Naive thymus-derived CD4-positive, alpha-beta T cell (primary cell): ENCODE data around the gene FHL1. TPM values are rescaled to one million over a fixed set of nuclear protein-coding genes. Genes with fewer than 3 reads are reported as not detected.

Experiments
- ATAC-seq: fragments of 150-1000 bp; cut with Tn5 transposase; 2 replicates; pipeline ENCODE4 v1.10.0; 2021; ENCODE audit warnings: mild to moderate bottlenecking, moderate library complexity
- CTCF ChIA-PET: fragments of 350-600 bp; sonication (Branson Sonifier 250); formaldehyde crosslinking; loops from one replicate; lab custom pipeline; 2021; ENCODE audit warnings: antibody characterized with exemption; lab: Charles Lee
- POLR2A ChIA-PET: fragments of 350-600 bp; sonication (Branson Sonifier 250); formaldehyde crosslinking; loops from one replicate; lab custom pipeline; 2021; ENCODE audit warnings: antibody characterized with exemption, inconsistent platforms; lab: Charles Lee
- DNase-seq, 9 donors: peaks; one replicate each; pipeline versions ENCODE4 v3.0.0 to v3.0.0-alpha.2; 2020 to 2022; ENCODE audit warnings: mixed read lengths in 1 of 9
- H3K27ac ChIP-seq: one replicate; pipeline ENCODE4 v1.7.0; 2013; ENCODE audit warnings: mild to moderate bottlenecking, low read depth, low read length, moderate library complexity
- H3K27me3 ChIP-seq, 2 donors: one replicate each; pipeline ENCODE4 v1.7.0; 2013; ENCODE audit warnings: low read length in 2 of 2, mild to moderate bottlenecking in 2 of 2, moderate library complexity in 2 of 2; ENCODE audit not compliant: control insufficient read depth in 2 of 2, insufficient read depth in 2 of 2
- H3K36me3 ChIP-seq, 3 experiments: 1 replicate in 2 of 3; 2 replicates in 1 of 3; pipeline ENCODE4 v1.7.0; 2013; ENCODE audit warnings: low read length in 3 of 3, mild to moderate bottlenecking in 3 of 3, moderate library complexity in 1 of 3; ENCODE audit not compliant: insufficient read depth in 3 of 3, control insufficient read depth in 2 of 3
- H3K4me1 ChIP-seq, 2 donors: one replicate each; pipeline ENCODE4 v1.7.0; 2013; ENCODE audit warnings: low read length in 2 of 2, mild to moderate bottlenecking in 2 of 2, moderate library complexity in 1 of 2; ENCODE audit not compliant: control insufficient read depth in 2 of 2, insufficient read depth in 2 of 2
- H3K4me3 ChIP-seq: 2 replicates; pipeline ENCODE4 v1.7.0; 2013; ENCODE audit warnings: mild to moderate bottlenecking, low read length
- H3K9me3 ChIP-seq, 3 experiments: 1 replicate in 2 of 3; 2 replicates in 1 of 3; pipeline ENCODE4 v1.7.0; 2013; ENCODE audit warnings: low read length in 3 of 3; ENCODE audit not compliant: control insufficient read depth in 2 of 3
- H3K27ac Mint-ChIP-seq, 9 donors: one replicate each; pipeline ENCODE4 v1.8.0; 2020 to 2022; ENCODE audit warnings: mixed read lengths in 9 of 9, mild to moderate bottlenecking in 8 of 9, moderate library complexity in 5 of 9, inconsistent platforms in 2 of 9
- H3K27me3 Mint-ChIP-seq, 5 donors: one replicate each; pipeline ENCODE4 v1.8.0; 2021 to 2022; ENCODE audit warnings: mixed read lengths in 5 of 5, mild to moderate bottlenecking in 1 of 5
- H3K36me3 Mint-ChIP-seq, 5 donors: one replicate each; pipeline ENCODE4 v1.8.0; 2020 to 2022; ENCODE audit warnings: mixed read lengths in 5 of 5, mild to moderate bottlenecking in 3 of 5, inconsistent platforms in 1 of 5
- H3K4me1 Mint-ChIP-seq, 7 donors: one replicate each; pipeline ENCODE4 v1.8.0; 2020 to 2022; ENCODE audit warnings: mixed read lengths in 7 of 7, mild to moderate bottlenecking in 3 of 7, inconsistent platforms in 1 of 7
- H3K4me3 Mint-ChIP-seq, 10 donors: one replicate each; pipeline ENCODE4 v1.8.0; 2020 to 2022; ENCODE audit warnings: mild to moderate bottlenecking in 10 of 10, mixed read lengths in 10 of 10, moderate library complexity in 6 of 10, inconsistent platforms in 2 of 10
- H3K9me3 Mint-ChIP-seq, 11 donors: one replicate each; pipeline ENCODE4 v1.8.0; 2020 to 2022; ENCODE audit warnings: mixed read lengths in 11 of 11, mild to moderate bottlenecking in 4 of 11, inconsistent platforms in 1 of 11, moderate library complexity in 1 of 11
- intact Hi-C, 2 donors: fragments of 100-400 bp; cut with micrococcal nuclease; formaldehyde crosslinking; loops; one replicate each; pipeline ENCODE4 v1.15.1; 2023
- polyA plus RNA-seq, 2 donors: library from polyadenylated mRNA; unstranded; fragments of 300-500 nt; fragmentation: Illumina TruSeq; gene quantifications; one replicate each; pipeline ENCODE4 v1.2.3, GENCODE V29; 2021
- total RNA-seq, 6 experiments: library from RNA in 5 of 6; stranded (reverse) in 5 of 6; gene quantifications; 1 replicate in 5 of 6; 2 replicates in 1 of 6; pipeline ENCODE4 v1.2.3 and lab custom pipeline; 2021 to 2026

FHL1 gene
- total and polyA plus RNA-seq, 7 experiments from 2014 or later = 14.9 to 40.0 (median 25.3) TPM

DNA sequence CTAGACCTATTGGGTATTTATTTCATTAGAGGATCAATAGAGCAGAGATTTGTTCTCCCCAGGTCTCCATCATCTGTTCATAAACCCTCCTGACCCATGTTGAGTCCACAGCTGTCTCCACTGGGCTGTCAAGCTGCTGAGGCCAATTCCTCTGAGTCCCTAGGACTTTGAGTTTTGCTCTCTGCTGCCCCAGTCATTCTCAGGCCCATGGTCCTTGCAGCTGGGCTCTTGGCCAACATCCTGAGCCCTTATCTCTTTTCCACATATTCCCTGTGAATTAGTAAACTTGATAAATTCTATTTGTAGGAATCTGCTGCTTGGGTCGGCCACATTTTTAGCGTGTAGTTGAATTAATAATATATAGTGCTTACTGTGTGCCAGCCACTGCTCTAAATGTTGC lies 41.9 kb downstream of the FHL1 start:
- Mint-ChIP-seq H3K27me3 (no peaks in the 10 kb centered on the region), H3K4me3 (no peak overlapping the region), H3K27ac (no peak overlapping the region), H3K4me1 (peaks cover 11 to 36% (median 32%) of the 10 kb centered on the region in 7 donors), H3K36me3 (peaks cover 0 to 16% (median 0%) of the 10 kb centered on the region in 5 donors), H3K9me3 (peaks cover 0 to 2% (median 0%) of the 10 kb centered on the region in 11 donors)
- no peak for DNase-seq
- no peaks in the 10 kb centered on the region for H3K36me3 ChIP-seq
- no peaks in the 10 kb centered on the region for H3K27me3 ChIP-seq
- H3K9me3 ChIP-seq = no peaks in the 10 kb centered on the region
- ChIA-PET CTCF (no interaction called here), POLR2A (no interaction called here)
- H3K4me1 ChIP-seq = peaks cover 11 to 24% of the 10 kb centered on the region in 2 donors
- H3K4me3 ChIP-seq = no peak overlapping the region
- intact Hi-C loops = no loop called here
- ATAC-seq = no peak
- no peak overlapping the region for H3K27ac ChIP-seq

DNA sequence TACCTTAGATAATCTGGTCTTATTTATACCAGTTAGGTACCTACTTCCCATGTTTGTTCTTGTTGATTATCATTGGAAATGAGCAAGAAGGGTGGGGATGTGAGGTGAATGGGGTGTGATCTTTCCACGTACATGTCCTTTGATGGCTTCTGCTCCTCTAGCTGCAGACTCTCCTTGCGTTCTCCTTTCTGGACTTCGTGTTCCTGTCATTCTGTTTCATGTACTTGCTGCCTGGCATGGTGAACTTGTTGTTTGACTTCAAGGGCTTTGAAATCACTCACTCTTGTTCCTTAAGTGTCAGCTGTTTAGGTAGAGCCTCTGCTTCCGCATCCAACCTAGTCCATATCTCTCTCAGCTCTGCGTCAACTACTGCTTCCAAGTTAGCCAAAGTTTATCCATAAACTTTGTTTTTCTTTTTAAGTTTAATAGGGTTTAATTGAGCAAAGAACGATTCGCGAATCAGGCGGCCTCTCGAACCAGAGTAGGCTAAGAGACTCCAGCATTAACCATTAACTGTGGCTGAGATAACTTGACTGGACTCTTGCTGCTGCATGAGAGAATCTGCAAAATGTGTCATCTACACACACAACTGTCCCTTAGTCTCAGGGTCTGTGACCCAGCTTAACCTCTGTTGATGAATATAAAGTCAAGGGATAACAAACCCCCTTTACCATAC lies 42.8 kb downstream of the FHL1 start:
- Histone ChIP-seq H3K4me1 (peaks cover 11 to 24% of the 10 kb centered on the region in 2 donors), H3K4me3 (no peak overlapping the region), H3K27ac (no peak overlapping the region), H3K36me3 (no peaks in the 10 kb centered on the region), H3K27me3 (no peaks in the 10 kb centered on the region), H3K9me3 (no peaks in the 10 kb centered on the region)
- no peak overlapping the region for H3K27ac Mint-ChIP-seq
- peaks cover 0 to 16% (median 0%) of the 10 kb centered on the region in 5 donors for H3K36me3 Mint-ChIP-seq
- no peak overlapping the region for H3K4me3 Mint-ChIP-seq
- ATAC-seq (no peak), DNase-seq (no peak)
- H3K9me3 Mint-ChIP-seq = peaks cover 0 to 2% (median 0%) of the 10 kb centered on the region in 11 donors
- no peaks in the 10 kb centered on the region for H3K27me3 Mint-ChIP-seq
- CTCF ChIA-PET = interaction anchor here (0.9 kb wide), 1 partner anchor 27 kb away, joined by 3 read pairs; no protein-coding TSS in a partner anchor
- peaks cover 11 to 38% (median 32%) of the 10 kb centered on the region in 7 donors for H3K4me1 Mint-ChIP-seq
- POLR2A ChIA-PET = no interaction called here
- intact Hi-C loops = no loop called here

DNA sequence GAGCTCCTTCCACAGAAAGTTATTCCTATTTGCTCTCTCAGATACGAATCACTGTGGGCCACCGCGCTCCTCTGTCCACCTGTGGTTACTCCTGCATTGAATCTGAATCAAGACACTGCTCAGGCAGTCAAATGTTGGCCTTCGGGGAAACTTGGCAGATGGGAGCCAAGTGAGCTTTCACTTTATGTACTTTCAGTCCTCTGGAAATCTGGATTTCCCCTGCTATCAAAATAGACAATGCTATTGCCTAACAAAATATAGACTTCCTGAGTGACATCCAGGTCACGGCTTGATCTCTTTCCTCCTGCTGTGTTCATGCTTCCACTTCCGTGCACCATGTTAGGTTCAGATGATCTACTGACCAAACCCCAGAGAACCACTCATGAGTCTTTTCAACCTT lies 43.8 kb downstream of the FHL1 start:
- Mint-ChIP-seq H3K4me3 (peak overlapping the region in 3 of 10 donors; percentile 16 to 43 (median 17)), H3K9me3 (peaks cover 0 to 2% (median 0%) of the 10 kb centered on the region in 11 donors), H3K27me3 (no peaks in the 10 kb centered on the region), H3K4me1 (peaks cover 11 to 46% (median 36%) of the 10 kb centered on the region in 7 donors), H3K36me3 (peaks cover 0 to 18% (median 0%) of the 10 kb centered on the region in 5 donors), H3K27ac (peak overlapping the region in 4 of 9 donors; percentile 12 to 60 (median 36))
- no peaks in the 10 kb centered on the region for H3K27me3 ChIP-seq
- DNase-seq (no peak), ATAC-seq (no peak)
- H3K4me3 ChIP-seq = no peak overlapping the region
- intact Hi-C loops = no loop called here
- ChIA-PET CTCF (interaction anchor here (0.9 kb wide), 1 partner anchor 28 kb away, joined by 3 read pairs; no protein-coding TSS in a partner anchor), POLR2A (no interaction called here)
- no peaks in the 10 kb centered on the region for H3K36me3 ChIP-seq
- H3K27ac ChIP-seq = no peak overlapping the region
- no peaks in the 10 kb centered on the region for H3K9me3 ChIP-seq
- peaks cover 11 to 24% of the 10 kb centered on the region in 2 donors for H3K4me1 ChIP-seq

DNA sequence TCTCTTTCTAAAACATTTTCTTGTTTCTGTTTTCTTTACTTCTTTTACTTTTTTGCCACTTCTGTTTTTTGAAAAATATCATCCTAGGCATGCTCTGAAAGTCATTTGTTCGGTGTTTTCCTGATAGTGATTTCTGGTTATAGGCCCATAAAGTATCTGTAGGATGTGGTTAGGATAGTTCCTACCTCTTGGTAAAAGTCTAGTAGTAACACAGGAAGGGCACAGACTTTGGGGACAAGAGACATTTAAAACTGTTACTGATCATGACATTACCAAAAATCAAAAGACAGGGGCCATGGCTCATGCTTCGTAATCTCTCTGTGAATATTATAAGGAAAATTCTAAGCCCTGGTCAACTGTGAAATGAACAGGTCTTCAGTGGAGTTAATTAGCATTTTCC lies 44.8 kb downstream of the FHL1 start:
- Histone ChIP-seq H3K27me3 (no peaks in the 10 kb centered on the region), H3K36me3 (no peaks in the 10 kb centered on the region), H3K4me1 (peaks cover 11 to 24% of the 10 kb centered on the region in 2 donors), H3K27ac (no peak overlapping the region), H3K9me3 (no peaks in the 10 kb centered on the region), H3K4me3 (no peak overlapping the region)
- ChIA-PET CTCF (no interaction called here), POLR2A (no interaction called here)
- peaks cover 0 to 2% (median 0%) of the 10 kb centered on the region in 11 donors for H3K9me3 Mint-ChIP-seq
- ATAC-seq = no peak
- intact Hi-C loops = no loop called here
- peak overlapping the region in 9 of 10 donors; percentile 17 to 75 (median 59) for H3K4me3 Mint-ChIP-seq
- no peaks in the 10 kb centered on the region for H3K27me3 Mint-ChIP-seq
- H3K4me1 Mint-ChIP-seq = peaks cover 11 to 52% (median 36%) of the 10 kb centered on the region in 7 donors
- peak overlapping the region in 4 of 9 donors; percentile 30 to 90 (median 58) for H3K27ac Mint-ChIP-seq
- DNase-seq = no peak
- peaks cover 0 to 18% (median 0%) of the 10 kb centered on the region in 5 donors for H3K36me3 Mint-ChIP-seq

DNA sequence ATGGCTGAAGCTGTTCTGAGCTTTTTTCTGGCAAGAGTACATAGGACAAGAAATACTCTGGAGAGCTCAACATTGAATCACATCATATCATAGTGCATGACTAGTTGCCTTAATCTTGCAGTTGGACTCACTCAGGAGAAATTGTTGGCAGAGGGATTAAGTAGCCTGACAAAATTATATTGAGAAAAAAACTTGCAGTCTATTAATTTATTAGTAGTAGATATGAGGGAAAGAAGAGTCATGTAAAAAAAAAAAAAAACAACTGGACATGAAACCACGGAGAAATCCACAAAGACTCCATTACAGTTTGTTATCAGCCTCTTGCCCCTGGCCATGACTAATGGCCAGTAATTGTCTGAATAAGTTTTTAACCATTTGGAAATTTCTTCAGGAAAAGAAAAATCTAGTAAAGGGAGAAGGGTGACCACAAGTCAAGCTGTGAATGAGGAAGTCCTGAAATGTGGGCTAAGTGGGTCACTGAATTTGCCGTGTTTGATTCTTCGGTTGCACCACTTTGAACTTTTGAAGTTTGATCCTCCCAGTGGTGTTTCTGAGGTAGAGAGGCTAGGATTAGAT lies 45.6 kb downstream of the FHL1 start:
- Mint-ChIP-seq H3K27me3 (no peaks in the 10 kb centered on the region), H3K36me3 (peaks cover 0 to 18% (median 0%) of the 10 kb centered on the region in 5 donors), H3K9me3 (peaks cover 0 to 2% (median 0%) of the 10 kb centered on the region in 11 donors), H3K27ac (peak overlapping the region in 4 of 9 donors; percentile 2 to 90 (median 73)), H3K4me1 (peaks cover 11 to 52% (median 36%) of the 10 kb centered on the region in 7 donors), H3K4me3 (peak overlapping the region in 8 of 10 donors; percentile 26 to 90 (median 66))
- ATAC-seq (no peak), DNase-seq (no peak)
- intact Hi-C loops = no loop called here
- CTCF ChIA-PET = no interaction called here
- Histone ChIP-seq H3K9me3 (no peaks in the 10 kb centered on the region), H3K4me3 (no peak overlapping the region), H3K27me3 (no peaks in the 10 kb centered on the region), H3K27ac (no peak overlapping the region), H3K36me3 (no peaks in the 10 kb centered on the region), H3K4me1 (peaks cover 11 to 24% of the 10 kb centered on the region in 2 donors)
- POLR2A ChIA-PET = interaction anchor here (0.6 kb wide), 1 partner anchor 14 kb away, joined by 3 read pairs; no protein-coding TSS in a partner anchor

DNA sequence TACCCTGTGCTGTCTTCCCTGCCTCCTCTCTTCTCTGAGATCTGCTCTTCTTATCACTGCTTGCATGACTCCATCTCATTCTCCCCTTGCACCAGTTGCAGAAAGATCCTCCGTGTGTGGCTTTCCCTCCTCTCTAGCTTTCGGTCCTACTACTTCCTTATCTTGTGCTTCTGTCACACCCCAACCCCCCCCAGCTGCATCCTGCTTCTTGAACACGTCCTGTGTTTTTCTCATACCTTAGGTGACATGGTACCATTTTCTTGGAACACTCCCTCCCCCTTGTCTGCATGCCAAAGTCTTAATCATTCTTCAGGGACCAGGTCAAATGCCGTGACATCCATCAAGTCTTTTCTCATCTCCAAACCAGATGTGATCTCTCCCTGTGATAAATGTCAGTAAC lies 46.4 kb downstream of the FHL1 start:
- Histone ChIP-seq H3K36me3 (no peaks in the 10 kb centered on the region), H3K27me3 (no peaks in the 10 kb centered on the region), H3K27ac (no peak overlapping the region), H3K9me3 (no peaks in the 10 kb centered on the region), H3K4me3 (no peak overlapping the region), H3K4me1 (peaks cover 11 to 24% of the 10 kb centered on the region in 2 donors)
- no peak for ATAC-seq
- ChIA-PET CTCF (no interaction called here), POLR2A (no interaction called here)
- H3K9me3 Mint-ChIP-seq = peaks cover 0 to 2% (median 0%) of the 10 kb centered on the region in 11 donors
- peak overlapping the region in 6 of 9 donors; percentile 10 to 90 (median 41) for H3K27ac Mint-ChIP-seq
- H3K4me1 Mint-ChIP-seq = peaks cover 11 to 53% (median 36%) of the 10 kb centered on the region in 7 donors
- H3K27me3 Mint-ChIP-seq = no peaks in the 10 kb centered on the region
- peaks cover 0 to 18% (median 0%) of the 10 kb centered on the region in 5 donors for H3K36me3 Mint-ChIP-seq
- intact Hi-C loops = no loop called here
- peak overlapping the region; percentile 30 to 90 (median 66) for H3K4me3 Mint-ChIP-seq
- DNase-seq = no peak
